H1 (cell line): ENCODE data around the gene ACVRL1. TPM values are rescaled to one million over a fixed set of nuclear protein-coding genes. Genes with fewer than 3 reads are reported as not detected.

ENCODE experiments used
- CTCF ChIA-PET: fragments of 300-600 bp; sonication (Branson Sonifier 250); formaldehyde crosslinking; loops from one replicate; lab custom pipeline; 2021; ENCODE audit not compliant: partially characterized antibody; lab: Charles Lee
- POLR2A ChIA-PET: fragments of 300-600 bp; sonication (Branson Sonifier 250); formaldehyde crosslinking; loops from one replicate; lab custom pipeline; 2021; ENCODE audit warnings: inconsistent platforms; ENCODE audit not compliant: partially characterized antibody; lab: Charles Lee
- DNase-seq, 2 experiments: peaks; one replicate each; pipeline versions ENCODE4 v3.0.0 to v3.0.0-alpha.2; 2010 to 2022; ENCODE audit warnings: low spot score in 2 of 2, low read depth in 1 of 2, mixed read lengths in 1 of 2
- FAIRE-seq: peaks from 2 replicates; lab custom pipeline; 2011; peaks lifted over from hg19 to GRCh38; lab: Jason Lieb, UNC
- H2AFZ ChIP-seq: 2 replicates; pipeline ENCODE4 v1.8.1; 2012; ENCODE audit warnings: low read length, inconsistent platforms
- H2AK5ac ChIP-seq: 2 replicates; pipeline ENCODE4 v1.6.1; 2013; ENCODE audit warnings: low read depth, low read length
- H2BK120ac ChIP-seq: replicated peaks from 2 replicates; pipeline ENCODE3; 2013; ENCODE audit warnings: low read depth, low read length, inconsistent platforms
- H2BK12ac ChIP-seq: 2 replicates; pipeline ENCODE4 v1.6.1; 2013; ENCODE audit warnings: low read depth, low read length
- H2BK15ac ChIP-seq: 2 replicates; pipeline ENCODE4 v1.6.1; 2013; ENCODE audit warnings: low read length
- H2BK20ac ChIP-seq: 2 replicates; pipeline ENCODE4 v1.6.1; 2013; ENCODE audit warnings: low read length
- H2BK5ac ChIP-seq: 2 replicates; pipeline ENCODE4 v1.6.1; 2013; ENCODE audit warnings: low read depth, low read length
- H3K14ac ChIP-seq: 2 replicates; pipeline ENCODE4 v1.6.1; 2013; ENCODE audit warnings: inconsistent platforms; ENCODE audit not compliant: insufficient read length
- H3K18ac ChIP-seq: 2 replicates; pipeline ENCODE4 v1.6.1; 2013; ENCODE audit warnings: low read length; ENCODE audit errors: extremely low read depth
- H3K23ac ChIP-seq: 2 replicates; pipeline ENCODE4 v1.6.1; 2013; ENCODE audit warnings: inconsistent platforms; ENCODE audit not compliant: insufficient read length
- H3K23me2 ChIP-seq: 2 replicates; pipeline ENCODE4 v1.6.1; 2013; ENCODE audit warnings: low read depth, low read length
- H3K27ac ChIP-seq: 2 replicates; pipeline ENCODE4 v1.6.1; 2011; ENCODE audit warnings: low read depth, low read length, inconsistent platforms
- H3K27me3 ChIP-seq, 4 experiments: replicated peaks in 1 of 4; 1 replicate in 1 of 4; 2 replicates in 3 of 4; pipeline versions ENCODE4 v1.6.1 to v1.8.1; 2011 to 2013; ENCODE audit warnings: low read length in 3 of 4, mild to moderate bottlenecking in 3 of 4, inconsistent platforms in 2 of 4, mixed read lengths in 2 of 4, moderate library complexity in 1 of 4; ENCODE audit not compliant: control insufficient read depth in 3 of 4, insufficient read depth in 3 of 4; ENCODE audit errors: extremely low read depth in 1 of 4
- H3K36me3 ChIP-seq, 4 experiments: 2 replicates each; pipeline versions ENCODE4 v1.6.1 to v1.8.1; 2011 to 2013; ENCODE audit warnings: mild to moderate bottlenecking in 4 of 4, low read length in 3 of 4, moderate library complexity in 2 of 4, control low read depth in 1 of 4, inconsistent platforms in 1 of 4; ENCODE audit not compliant: insufficient read depth in 4 of 4, control insufficient read depth in 2 of 4
- H3K4ac ChIP-seq: replicated peaks from 2 replicates; pipeline ENCODE3; 2013; ENCODE audit warnings: low read length, low read depth, mixed read lengths, inconsistent platforms; ENCODE audit not compliant: insufficient read length
- H3K4me1 ChIP-seq, 4 experiments: replicated peaks in 1 of 4; 1 replicate in 1 of 4; 2 replicates in 3 of 4; pipeline versions ENCODE4 v1.6.1 to v1.8.1; 2011 to 2013; ENCODE audit warnings: low read length in 3 of 4, inconsistent platforms in 2 of 4, mixed read lengths in 1 of 4; ENCODE audit not compliant: insufficient read depth in 4 of 4, control insufficient read depth in 3 of 4
- H3K4me2 ChIP-seq, 2 experiments: 2 replicates each; pipeline versions ENCODE4 v1.6.1 to v1.8.1; 2011 to 2013; ENCODE audit warnings: low read depth in 2 of 2, low read length in 2 of 2, control low read depth in 1 of 2, inconsistent platforms in 1 of 2, mild to moderate bottlenecking in 1 of 2; ENCODE audit not compliant: insufficient read depth in 1 of 2
- H3K4me3 ChIP-seq, 4 experiments: fragments of 200-600, 300-600 bp in 1 of 4; sonication (generic), shearing (Covaris generic), sonication (Bioruptor Twin) in 1 of 4; 2 replicates each; pipeline versions ENCODE4 v1.5.1 to v1.8.1; 2011 to 2016; ENCODE audit warnings: low read length in 4 of 4, low read depth in 3 of 4, control low read depth in 2 of 4, inconsistent platforms in 2 of 4, mild to moderate bottlenecking in 2 of 4, mixed read lengths in 1 of 4, moderate library complexity in 1 of 4; ENCODE audit not compliant: insufficient read depth in 2 of 4; ENCODE audit errors: extremely low read depth in 1 of 4
- H3K56ac ChIP-seq: replicated peaks from 2 replicates; pipeline ENCODE3; 2013; ENCODE audit warnings: low read depth, mild to moderate bottlenecking, mixed read lengths, low read length, inconsistent platforms; ENCODE audit not compliant: insufficient read length
- H3K79me1 ChIP-seq: 2 replicates; pipeline ENCODE4 v1.6.1; 2013; ENCODE audit warnings: low read depth, low read length, control low read depth
- H3K79me2 ChIP-seq, 2 experiments: 2 replicates each; pipeline versions ENCODE4 v1.6.1 to v1.8.1; 2012 to 2013; ENCODE audit warnings: low read length in 2 of 2, mild to moderate bottlenecking in 2 of 2, inconsistent platforms in 1 of 2; ENCODE audit not compliant: insufficient read depth in 2 of 2, control insufficient read depth in 1 of 2
- H3K9ac ChIP-seq, 4 experiments: replicated peaks in 1 of 4; 1 replicate in 1 of 4; 2 replicates in 3 of 4; pipeline versions ENCODE4 v1.6.1 to v1.8.1; 2011 to 2013; ENCODE audit warnings: low read depth in 3 of 4, low read length in 3 of 4, control low read depth in 2 of 4, mild to moderate bottlenecking in 2 of 4, moderate library complexity in 2 of 4, inconsistent platforms in 1 of 4; ENCODE audit errors: extremely low read depth in 1 of 4
- H3K9me3 ChIP-seq, 2 experiments: 2 replicates each; pipeline versions ENCODE4 v1.6.1 to v1.8.1; 2012 to 2013; ENCODE audit warnings: mild to moderate bottlenecking in 2 of 2, moderate library complexity in 2 of 2, control low read depth in 1 of 2, inconsistent platforms in 1 of 2, low read depth in 1 of 2, low read length in 1 of 2, mixed read lengths in 1 of 2; ENCODE audit not compliant: insufficient read depth in 2 of 2
- H4K20me1 ChIP-seq, 2 experiments: replicated peaks in 1 of 2; 2 replicates each; pipeline versions ENCODE3 to v1.8.1; 2011 to 2013; ENCODE audit warnings: inconsistent platforms in 2 of 2, low read length in 2 of 2, mild to moderate bottlenecking in 1 of 2; ENCODE audit not compliant: insufficient read depth in 2 of 2, control insufficient read depth in 1 of 2
- H4K5ac ChIP-seq: 2 replicates; pipeline ENCODE4 v1.6.1; 2013; ENCODE audit warnings: low read length, low read depth, mixed read lengths, inconsistent platforms; ENCODE audit not compliant: insufficient read length
- H4K8ac ChIP-seq: 2 replicates; pipeline ENCODE4 v1.8.0; 2013; ENCODE audit warnings: mild to moderate bottlenecking, moderate library complexity, low read length, inconsistent platforms; ENCODE audit not compliant: insufficient read depth; ENCODE audit errors: extremely low read depth
- H4K91ac ChIP-seq: replicated peaks from 2 replicates; pipeline ENCODE3; 2013; ENCODE audit warnings: low read length, mixed read lengths, inconsistent platforms; ENCODE audit not compliant: insufficient read length
- ATF2 ChIP-seq: IDR thresholded peaks from 2 replicates; pipeline ENCODE4 v1.6.1; 2012; ENCODE audit warnings: low read length, inconsistent platforms
- CBX5 ChIP-seq: fragments of 300-800, 300-1000 bp; sonication (generic); IDR thresholded peaks from 2 replicates; pipeline ENCODE4 v1.7.1; 2016; ENCODE audit warnings: antibody characterized with exemption, low read length, low read depth
- RXRA ChIP-seq: IDR thresholded peaks from 2 replicates; pipeline ENCODE4 v1.6.1; 2011; ENCODE audit warnings: low read depth, mild to moderate bottlenecking, low read length, moderate library complexity; ENCODE audit not compliant: insufficient read depth
- TBP ChIP-seq: IDR thresholded peaks from 2 replicates; pipeline ENCODE4 v1.6.1; 2011; ENCODE audit warnings: low read depth, low read length, improper control_type of control experiment
- WGBS, 2 experiments: shearing (Covaris generic) in 1 of 2; methylation state at CpG; one replicate each; pipeline versions ENCODE4 v1.1.6 to v1.1.7; 2013 to 2015; ENCODE audit warnings: low lambda C conversion rate in 2 of 2, mixed read lengths in 2 of 2, inconsistent platforms in 1 of 2, low coverage in 1 of 2, missing lambda C conversion rate in 1 of 2; ENCODE audit not compliant: insufficient replicate concordance in 2 of 2, insufficient coverage in 1 of 2, insufficient read length in 1 of 2; ENCODE audit errors: extremely low coverage in 1 of 2, missing lambda C conversion rate in 1 of 2; 5-methylcytosine and 5-hydroxymethylcytosine counted together
- polyA plus RNA-seq, 7 experiments: library from polyadenylated mRNA; depleted of rRNA in 3 of 7; stranded (reverse) in 5 of 7; unstranded in 2 of 7; fragments of >200 nt in 5 of 7; fragments of 200-250 nt in 2 of 7; gene quantifications; 1 replicate in 5 of 7; 2 replicates in 1 of 7; 4 replicates in 1 of 7; pipeline versions ENCODE4 v1.2.1 to v1.2.3, GENCODE V29; 2011 to 2013; ENCODE audit warnings: missing spikeins in 2 of 7, mixed read lengths in 2 of 7
- total RNA-seq: library from RNA; stranded (reverse); fragmentation: NEBNext Ultra II Directional; extraction: Animal tissue kit (Norgen Biotek cat#: 25700); gene quantifications from 2 replicates; pipeline ENCODE4 v1.2.1, GENCODE V29; 2021
- TF ChIP-seq, protein P1 (sequence below): IDR thresholded peaks from 2 replicates; pipeline ENCODE4 v1.6.1; 2011; ENCODE audit warnings: low read length, improper control_type of control experiment

Gene ACVRL1
- total and polyA plus RNA-seq, 2 of the 8 experiments (the other 6 are each of a cell fraction or from before 2014, with no cell fraction given) = 0.09 to 0.35 TPM

DNA sequence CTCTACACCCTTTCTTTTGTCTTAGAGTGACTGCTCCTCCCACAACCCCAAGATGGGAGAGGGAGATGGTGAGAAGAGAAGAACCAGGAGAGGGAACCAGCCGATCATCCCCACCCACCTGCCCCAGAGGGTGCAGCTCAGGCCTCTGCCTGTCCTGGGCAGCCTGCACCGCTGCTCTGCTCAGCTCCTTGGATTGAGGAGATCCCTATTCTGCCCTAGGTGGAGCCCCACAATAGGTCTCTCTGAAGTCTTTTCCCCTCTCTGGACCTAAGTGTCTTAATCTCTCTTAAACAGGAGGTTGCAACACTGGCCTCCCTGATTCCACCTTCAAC is 17.2 kb upstream of the ACVRL1 start:
- no peaks in the 10 kb centered on the region for H3K9me3 ChIP-seq
- CTCF ChIA-PET = interaction anchor here (0.6 to 9.1 kb wide), 29 partner anchors 9 to 467 kb away, joined by 3 to 120 read pairs (median 4); partner anchors contain the start of gene ACVRL1

More for the DNA sequence above, 17.2 kb upstream of the ACVRL1 start:
- no peak overlapping the region for H4K8ac ChIP-seq
- H3K56ac ChIP-seq = no peak overlapping the region
- H2BK12ac ChIP-seq = no peak overlapping the region
- no peak overlapping the region for H2BK15ac ChIP-seq
- H4K5ac ChIP-seq = no peak overlapping the region
- H2BK20ac ChIP-seq = no peak overlapping the region
- H3K23me2 ChIP-seq = no peaks in the 10 kb centered on the region
- no peaks in the 10 kb centered on the region for H3K79me1 ChIP-seq
- H2BK120ac ChIP-seq = no peak overlapping the region
- no peak overlapping the region for H4K91ac ChIP-seq
- H3K23ac ChIP-seq = no peak overlapping the region
- H3K14ac ChIP-seq = no peak overlapping the region
- TF ChIP-seq CBX5 (no peak), TBP (no peak), RXRA (no peak), ATF2 (no peak)
- TF ChIP-seq, protein P1, sequence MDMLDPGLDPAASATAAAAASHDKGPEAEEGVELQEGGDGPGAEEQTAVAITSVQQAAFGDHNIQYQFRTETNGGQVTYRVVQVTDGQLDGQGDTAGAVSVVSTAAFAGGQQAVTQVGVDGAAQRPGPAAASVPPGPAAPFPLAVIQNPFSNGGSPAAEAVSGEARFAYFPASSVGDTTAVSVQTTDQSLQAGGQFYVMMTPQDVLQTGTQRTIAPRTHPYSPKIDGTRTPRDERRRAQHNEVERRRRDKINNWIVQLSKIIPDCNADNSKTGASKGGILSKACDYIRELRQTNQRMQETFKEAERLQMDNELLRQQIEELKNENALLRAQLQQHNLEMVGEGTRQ = no peak
- TF ChIP-seq, all 59 proteins: peak for 0
- H3K36me3 ChIP-seq = no peaks in the 10 kb centered on the region; a peak in 1 of 8 replicates
- no peak overlapping the region for H3K9ac ChIP-seq
- no peak overlapping the region for H3K4me2 ChIP-seq
- FAIRE-seq (no peak), DNase-seq (no peak)
- H3K4ac ChIP-seq = no peak overlapping the region
- no peak overlapping the region for H3K4me3 ChIP-seq
- H2AK5ac ChIP-seq = no peak overlapping the region
- WGBS, 2 experiments = 72% methylated on average over 2 of the region's 2 CpGs; no CpG with 5 or more reads in 1 of the 2 experiments
- H3K18ac ChIP-seq = no peak overlapping the region
- H3K27ac ChIP-seq = no peak overlapping the region
- no peaks in the 10 kb centered on the region for H4K20me1 ChIP-seq
- H2AFZ ChIP-seq = no peak overlapping the region
- H3K79me2 ChIP-seq = no peaks in the 10 kb centered on the region
- peaks cover 0 to 12% (median 5%) of the 10 kb centered on the region in 4 experiments; a peak in 6 of 7 replicates for H3K4me1 ChIP-seq
- H2BK5ac ChIP-seq = no peak overlapping the region
- peaks cover 0 to 10% (median 6%) of the 10 kb centered on the region in 4 experiments; a peak in 3 of 7 replicates for H3K27me3 ChIP-seq
- POLR2A ChIA-PET = interaction anchor here (1.4 to 1.7 kb wide), 2 partner anchors 69 to 192 kb away, joined by 3 to 4 read pairs; no protein-coding TSS in a partner anchor
